ENCODE results near the gene PITPNM3. TPM values are rescaled to one million over a fixed set of nuclear protein-coding genes. Genes with fewer than 3 reads are reported as not detected.

The PITPNM3 gene
- total RNA-seq, 2 experiments from 2014 or later = 0.38 to 0.67 TPM

GRCh38 chr17:6589266-6589946 lies 33.1 kb upstream of the PITPNM3 start:
- no peak overlapping the region for H3K27ac Mint-ChIP-seq
- no peak for DNase-seq
- H3K4me3 Mint-ChIP-seq = no peak overlapping the region
- H3K9me3 Mint-ChIP-seq = peaks cover 5% of the 10 kb centered on the region
- peaks cover 61% of the 10 kb centered on the region for H3K36me3 Mint-ChIP-seq (ENCODE audit: low read depth)
- no peaks in the 10 kb centered on the region for H3K4me1 Mint-ChIP-seq (ENCODE audit: low read depth)
- H3K27me3 Mint-ChIP-seq (ENCODE audit: low read depth) = no peaks in the 10 kb centered on the region
- intact Hi-C loops (cut with micrococcal nuclease) = no loop called here
- CTCF ChIA-PET = no interaction called here

GRCh38 chr17:6588165-6588564 lies 31.8 kb upstream of the PITPNM3 start:
- H3K36me3 Mint-ChIP-seq (ENCODE audit: low read depth) = peaks cover 61% of the 10 kb centered on the region
- no peaks in the 10 kb centered on the region for H3K4me1 Mint-ChIP-seq (ENCODE audit: low read depth)
- DNase-seq = no peak
- H3K27ac Mint-ChIP-seq = no peak overlapping the region
- no peak overlapping the region for H3K4me3 Mint-ChIP-seq
- CTCF ChIA-PET = no interaction called here
- intact Hi-C loops (cut with micrococcal nuclease) = no loop called here
- H3K9me3 Mint-ChIP-seq = peaks cover 5% of the 10 kb centered on the region
- H3K27me3 Mint-ChIP-seq (ENCODE audit: low read depth) = no peaks in the 10 kb centered on the region

- peaks cover 68% of the 10 kb centered on the region for H3K36me3 Mint-ChIP-seq (ENCODE audit: low read depth)
Observed at GRCh38 chr17:6587310-6587709, 31.0 kb upstream of the PITPNM3 start.

DNA sequence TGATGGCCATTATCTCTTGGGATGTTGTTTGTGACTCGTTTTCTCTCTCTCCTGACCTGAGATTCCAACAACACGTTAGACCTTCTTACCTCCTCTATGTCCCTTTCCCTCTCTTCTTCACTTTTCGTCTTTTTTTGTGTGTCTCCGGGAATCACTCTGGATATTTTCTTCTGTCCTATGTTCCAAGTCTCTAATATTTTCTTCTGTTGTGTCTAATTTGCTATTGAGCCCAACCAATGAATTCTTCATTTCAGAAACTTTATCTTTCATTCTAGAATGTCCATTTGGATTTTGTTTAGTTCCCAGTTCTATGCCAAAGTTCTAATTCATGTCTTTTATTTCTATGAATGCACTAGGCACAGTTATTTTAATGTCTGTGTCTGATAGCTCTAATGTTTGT lies 27.1 kb upstream of the PITPNM3 start:
- no peak overlapping the region for H3K27ac Mint-ChIP-seq
- peaks cover 5% of the 10 kb centered on the region for H3K9me3 Mint-ChIP-seq
- CTCF ChIA-PET = no interaction called here
- no peaks in the 10 kb centered on the region for H3K4me1 Mint-ChIP-seq (ENCODE audit: low read depth)
- H3K36me3 Mint-ChIP-seq (ENCODE audit: low read depth) = peaks cover 48% of the 10 kb centered on the region
- intact Hi-C loops (cut with micrococcal nuclease) = no loop called here
- no peaks in the 10 kb centered on the region for H3K27me3 Mint-ChIP-seq (ENCODE audit: low read depth)
- no peak overlapping the region for H3K4me3 Mint-ChIP-seq
- DNase-seq = no peak

More at GRCh38 chr17:6587310-6587709, 31.0 kb upstream of the PITPNM3 start:
- no peaks in the 10 kb centered on the region for H3K27me3 Mint-ChIP-seq (ENCODE audit: low read depth)
- intact Hi-C loops (cut with micrococcal nuclease) = no loop called here
- H3K27ac Mint-ChIP-seq = no peak overlapping the region
- no peak overlapping the region for H3K4me3 Mint-ChIP-seq
- no peaks in the 10 kb centered on the region for H3K4me1 Mint-ChIP-seq (ENCODE audit: low read depth)
- no peak for DNase-seq
- CTCF ChIA-PET = no interaction called here
- H3K9me3 Mint-ChIP-seq = peaks cover 5% of the 10 kb centered on the region

DNA sequence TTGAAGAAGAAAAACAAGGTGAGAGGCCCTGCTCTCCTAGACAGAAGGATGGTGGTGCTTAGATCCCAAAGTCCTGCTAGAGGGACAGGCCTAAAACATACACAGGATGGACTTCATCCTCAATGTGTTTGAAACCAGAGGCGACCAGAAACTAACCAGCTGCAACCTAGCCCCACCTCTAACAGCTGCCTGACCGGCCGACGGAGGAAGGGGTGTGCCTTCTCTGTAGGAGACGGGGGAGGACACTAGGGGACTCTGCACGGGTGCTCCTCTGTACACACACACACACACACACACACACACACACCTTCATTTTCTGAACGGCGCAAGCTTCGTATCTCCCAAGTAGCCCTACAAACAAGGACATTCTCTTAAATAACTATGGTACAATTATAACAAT lies 24.3 kb upstream of the PITPNM3 start:
- Mint-ChIP-seq H3K27ac (no peak overlapping the region), H3K9me3 (peaks cover under 1% of the 10 kb centered on the region), H3K4me1 (ENCODE audit: low read depth) (peaks cover 8% of the 10 kb centered on the region), H3K4me3 (no peak overlapping the region), H3K27me3 (ENCODE audit: low read depth) (no peaks in the 10 kb centered on the region), H3K36me3 (ENCODE audit: low read depth) (peaks cover 41% of the 10 kb centered on the region)
- DNase-seq = no peak
- CTCF ChIA-PET = no interaction called here
- intact Hi-C loops (cut with micrococcal nuclease) = no loop called here

GRCh38 chr17:6578491-6578890 lies 22.1 kb upstream of the PITPNM3 start:
- Mint-ChIP-seq H3K36me3 (ENCODE audit: low read depth) (peaks cover 25% of the 10 kb centered on the region), H3K9me3 (no peaks in the 10 kb centered on the region), H3K27me3 (ENCODE audit: low read depth) (no peaks in the 10 kb centered on the region), H3K4me1 (ENCODE audit: low read depth) (peaks cover 18% of the 10 kb centered on the region), H3K27ac (no peak overlapping the region), H3K4me3 (no peak overlapping the region)
- CTCF ChIA-PET = no interaction called here
- DNase-seq = no peak
- intact Hi-C loops (cut with micrococcal nuclease) = no loop called here

GRCh38 chr17:6577686-6578263 lies 21.4 kb upstream of the PITPNM3 start:
- no peak overlapping the region for H3K4me3 Mint-ChIP-seq
- peaks cover 18% of the 10 kb centered on the region for H3K4me1 Mint-ChIP-seq (ENCODE audit: low read depth)
- peaks cover 18% of the 10 kb centered on the region for H3K36me3 Mint-ChIP-seq (ENCODE audit: low read depth)
- intact Hi-C loops (cut with micrococcal nuclease) = no loop called here
- H3K9me3 Mint-ChIP-seq = no peaks in the 10 kb centered on the region
- H3K27ac Mint-ChIP-seq = no peak overlapping the region
- DNase-seq = no peak
- CTCF ChIA-PET = no interaction called here
- H3K27me3 Mint-ChIP-seq (ENCODE audit: low read depth) = no peaks in the 10 kb centered on the region

DNA sequence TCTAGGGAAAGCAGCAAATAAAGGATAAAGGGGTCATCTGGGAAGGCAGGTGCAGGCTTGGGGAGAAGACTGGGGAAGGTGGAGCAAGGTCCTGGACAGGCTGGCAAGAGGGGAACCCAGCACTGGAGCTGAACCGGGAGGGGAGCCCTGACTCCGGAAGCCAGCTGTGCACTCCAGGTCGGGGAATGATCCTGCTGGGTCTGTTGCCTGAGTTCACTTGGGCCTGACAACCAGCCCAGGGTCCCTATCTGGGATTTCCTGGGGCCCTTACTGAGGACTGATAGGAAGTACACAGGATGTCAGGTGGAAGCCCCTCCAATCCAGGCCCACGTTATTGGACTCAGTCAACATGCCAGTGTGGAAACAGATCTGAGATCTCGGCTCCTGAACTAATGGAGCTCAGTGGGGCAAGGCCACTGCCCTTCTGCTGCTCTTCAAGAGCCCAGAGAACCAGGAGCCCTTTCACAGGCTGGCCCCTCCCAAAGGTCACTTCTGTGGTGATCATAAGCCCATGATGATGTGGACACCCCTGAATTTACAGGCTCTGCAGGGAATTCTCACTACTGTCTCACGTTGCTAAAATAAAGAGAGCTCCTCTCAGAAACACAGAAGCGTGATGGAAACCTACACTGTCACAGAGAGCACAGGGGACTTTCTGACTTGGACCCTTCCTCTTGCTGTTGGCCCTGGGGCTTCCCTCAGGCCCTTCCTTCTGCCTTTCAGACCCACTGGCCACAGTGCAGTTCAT lies 19.9 kb upstream of the PITPNM3 start:
- intact Hi-C loops (cut with micrococcal nuclease) = no loop called here
- DNase-seq = no peak
- no peaks in the 10 kb centered on the region for H3K27me3 Mint-ChIP-seq (ENCODE audit: low read depth)
- H3K36me3 Mint-ChIP-seq (ENCODE audit: low read depth) = peaks cover 12% of the 10 kb centered on the region
- no peaks in the 10 kb centered on the region for H3K9me3 Mint-ChIP-seq
- no peak overlapping the region for H3K27ac Mint-ChIP-seq
- CTCF ChIA-PET = no interaction called here
- no peak overlapping the region for H3K4me3 Mint-ChIP-seq
- H3K4me1 Mint-ChIP-seq (ENCODE audit: low read depth) = peaks cover 18% of the 10 kb centered on the region

DNA sequence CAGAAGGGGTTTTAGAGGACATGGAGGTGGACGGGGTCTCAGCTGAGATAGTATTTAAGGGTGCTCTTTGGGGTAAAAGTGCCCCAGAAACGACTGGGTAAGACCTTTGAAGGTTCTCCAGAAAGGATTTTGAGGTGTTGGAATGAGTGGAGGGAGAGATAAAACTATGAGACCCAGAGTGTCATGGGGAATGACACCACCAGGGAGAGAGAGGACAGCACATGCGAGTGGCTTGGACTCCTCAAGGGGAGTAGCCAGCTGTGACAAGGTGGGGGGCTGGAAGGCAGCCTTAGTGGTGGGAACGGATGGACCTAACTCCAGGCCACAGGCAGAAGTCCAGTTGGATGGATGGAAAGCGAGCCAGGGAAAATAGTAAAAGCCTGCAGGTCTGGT lies 19.2 kb upstream of the PITPNM3 start:
- DNase-seq = no peak
- CTCF ChIA-PET = interaction anchor here (1.1 kb wide), 1 partner anchor 102 kb away, joined by 3 read pairs; no protein-coding TSS in a partner anchor
- peaks cover 12% of the 10 kb centered on the region for H3K36me3 Mint-ChIP-seq (ENCODE audit: low read depth)
- intact Hi-C loops (cut with micrococcal nuclease) = no loop called here
- H3K27me3 Mint-ChIP-seq (ENCODE audit: low read depth) = no peaks in the 10 kb centered on the region
- H3K4me3 Mint-ChIP-seq = no peak overlapping the region
- H3K27ac Mint-ChIP-seq = no peak overlapping the region
- peaks cover 18% of the 10 kb centered on the region for H3K4me1 Mint-ChIP-seq (ENCODE audit: low read depth)
- H3K9me3 Mint-ChIP-seq = no peaks in the 10 kb centered on the region

DNA sequence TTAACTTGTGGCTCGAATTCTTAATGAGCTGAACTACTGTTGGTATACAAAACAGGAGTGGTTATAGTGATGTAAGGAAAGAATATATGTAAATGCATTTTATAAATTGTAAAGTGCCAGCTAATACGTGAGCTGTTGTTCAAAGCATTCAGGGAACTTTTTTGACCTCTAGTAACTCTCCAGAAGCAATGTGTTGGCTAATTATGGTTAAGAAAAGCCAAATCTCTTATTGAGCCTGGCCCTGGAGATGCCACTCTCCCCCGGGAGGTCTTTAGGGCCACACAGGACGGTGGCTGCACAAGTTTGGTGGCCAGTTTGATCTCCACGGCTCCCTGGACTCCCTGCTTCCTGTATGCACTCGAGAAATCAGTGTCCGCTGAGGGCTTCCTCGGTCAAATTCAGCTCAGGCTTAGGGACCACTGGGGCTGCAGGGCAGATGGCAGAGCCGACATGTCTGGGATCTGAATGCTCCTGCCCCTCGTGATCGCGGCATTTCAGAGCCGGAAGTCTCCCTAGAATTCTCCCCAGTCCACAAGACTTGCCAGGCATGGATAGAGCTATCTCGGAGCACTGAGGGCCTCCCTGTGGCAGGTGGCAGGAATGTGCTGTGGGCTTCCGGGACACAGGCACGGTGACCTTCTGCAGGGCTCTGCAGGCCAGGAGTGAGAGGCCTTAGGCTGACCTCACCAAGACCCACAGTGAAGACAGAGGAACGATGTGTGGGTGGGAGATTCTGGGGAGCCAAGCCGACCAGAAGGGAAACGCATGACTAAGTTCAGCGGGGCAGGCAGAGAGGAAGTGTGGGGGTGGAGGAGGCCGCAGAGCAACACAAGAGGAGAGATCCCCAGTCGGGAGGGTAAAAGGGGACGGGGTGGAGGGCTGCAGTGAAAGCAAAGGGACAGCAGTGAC lies 18.6 kb upstream of the PITPNM3 start:
- H3K9me3 Mint-ChIP-seq = no peaks in the 10 kb centered on the region
- no peaks in the 10 kb centered on the region for H3K27me3 Mint-ChIP-seq (ENCODE audit: low read depth)
- intact Hi-C loops (cut with micrococcal nuclease) = no loop called here
- peaks cover 12% of the 10 kb centered on the region for H3K36me3 Mint-ChIP-seq (ENCODE audit: low read depth)
- CTCF ChIA-PET = interaction anchor here (1.1 kb wide), 1 partner anchor 102 kb away, joined by 3 read pairs; no protein-coding TSS in a partner anchor
- no peak overlapping the region for H3K4me3 Mint-ChIP-seq
- DNase-seq = peak; percentile 63
- no peak overlapping the region for H3K27ac Mint-ChIP-seq
- peaks cover 18% of the 10 kb centered on the region for H3K4me1 Mint-ChIP-seq (ENCODE audit: low read depth)

- Mint-ChIP-seq H3K27ac (no peak overlapping the region), H3K27me3 (ENCODE audit: low read depth) (no peaks in the 10 kb centered on the region), H3K4me1 (ENCODE audit: low read depth) (peaks cover 18% of the 10 kb centered on the region), H3K4me3 (no peak overlapping the region), H3K9me3 (no peaks in the 10 kb centered on the region), H3K36me3 (ENCODE audit: low read depth) (peaks cover 12% of the 10 kb centered on the region)
- no peak for DNase-seq
- intact Hi-C loops (cut with micrococcal nuclease) = no loop called here
- CTCF ChIA-PET = interaction anchor here (1.1 kb wide), 1 partner anchor 101 kb away, joined by 3 read pairs; no protein-coding TSS in a partner anchor
Observed at GRCh38 chr17:6573982-6574686, 17.8 kb upstream of the PITPNM3 start.

All from activated naive CD4-positive, alpha-beta T cell treated with anti-CD3 and anti-CD28 coated beads for 36 hours (primary cell).